Mesodermal cell (in vitro differentiated cells): ENCODE data around the gene ACTG2.
"Not testable (repeated sequence)": the region's sequence is repeated elsewhere in the genome, so short reads cannot be mapped to it uniquely, and the experiment has no call there.

Source experiments
- H3K27ac ChIP-seq: 2 replicates; pipeline ENCODE4 v1.7.0; 2013; ENCODE audit warnings: mild to moderate bottlenecking, low read depth, low read length, moderate library complexity; ENCODE audit not compliant: severe bottlenecking
- H3K36me3 ChIP-seq: 2 replicates; pipeline ENCODE4 v1.7.1; 2013; ENCODE audit warnings: mild to moderate bottlenecking, low read length, moderate library complexity; ENCODE audit not compliant: control insufficient read depth, insufficient read depth
- H3K4me1 ChIP-seq: one replicate; pipeline ENCODE4 v1.7.1; 2013; ENCODE audit warnings: mild to moderate bottlenecking, low read length; ENCODE audit not compliant: insufficient read depth, control insufficient read depth, poor library complexity, severe bottlenecking
- H3K4me3 ChIP-seq: 2 replicates; pipeline ENCODE4 v1.7.0; 2013; ENCODE audit warnings: low read length, control low read depth, mild to moderate bottlenecking; ENCODE audit not compliant: insufficient read depth, poor library complexity, severe bottlenecking; ENCODE audit errors: extremely low read depth
- H3K9me3 ChIP-seq: 2 replicates; pipeline ENCODE4 v1.7.1; 2013; ENCODE audit warnings: mild to moderate bottlenecking, low read length, moderate library complexity; ENCODE audit not compliant: control insufficient read depth
- WGBS, 2 experiments: methylation state at CpG; one replicate each; pipeline ENCODE4 v1.1.5; 2013; ENCODE audit warnings: missing lambda C conversion rate in 2 of 2; ENCODE audit not compliant: insufficient coverage in 2 of 2; 5-methylcytosine and 5-hydroxymethylcytosine counted together

Gene ACTG2

GRCh38 chr2:73870084-73870483 is 22.7 kb upstream of the ACTG2 start:
- peaks cover 19% of the 10 kb centered on the region for H3K36me3 ChIP-seq
- H3K4me3 ChIP-seq = no peak overlapping the region
- no peaks in the 10 kb centered on the region for H3K4me1 ChIP-seq
- no peak overlapping the region for H3K27ac ChIP-seq
- no peaks in the 10 kb centered on the region for H3K9me3 ChIP-seq
- 93 to 100% methylated on average over 2 to 3 of the region's 4 CpGs for WGBS, 2 experiments

- Histone ChIP-seq H3K4me1 (no peaks in the 10 kb centered on the region), H3K9me3 (no peaks in the 10 kb centered on the region), H3K4me3 (no peak overlapping the region), H3K36me3 (no peaks in the 10 kb centered on the region), H3K27ac (no peak overlapping the region)
- WGBS, 2 experiments = 85 to 90% methylated on average over 8 to 9 of the region's 9 CpGs
These were observed 15.6 kb upstream of the ACTG2 start for GRCh38 chr2:73877071-73877802.

GRCh38 chr2:73877984-73878383 is 14.8 kb upstream of the ACTG2 start:
- H3K4me1 ChIP-seq, H3K4me3 ChIP-seq, H3K9me3 ChIP-seq, H3K36me3 ChIP-seq, H3K27ac ChIP-seq: not testable (repeated sequence)
- WGBS, 2 experiments = 94 to 97% methylated on average over 3 to 4 of the region's 5 CpGs

- Histone ChIP-seq H3K27ac (no peak overlapping the region), H3K36me3 (no peaks in the 10 kb centered on the region), H3K4me3 (no peak overlapping the region), H3K4me1 (no peaks in the 10 kb centered on the region), H3K9me3 (no peaks in the 10 kb centered on the region)
- 100% methylated on average over 1 of the region's 2 CpGs for WGBS, 2 experiments
These were observed 7.4 kb upstream of the ACTG2 start for GRCh38 chr2:73885406-73885805.

- Histone ChIP-seq H3K36me3 (no peaks in the 10 kb centered on the region), H3K9me3 (no peaks in the 10 kb centered on the region), H3K4me3 (no peak overlapping the region), H3K27ac (no peak overlapping the region), H3K4me1 (no peaks in the 10 kb centered on the region)
- 71% methylated on average over 3 of the region's 4 CpGs; no CpG with 5 or more reads in 1 of the 2 experiments for WGBS, 2 experiments
These were observed 6.5 kb upstream of the ACTG2 start for GRCh38 chr2:73886357-73886756.

- H3K27ac ChIP-seq, H3K9me3 ChIP-seq, H3K4me1 ChIP-seq, H3K4me3 ChIP-seq, H3K36me3 ChIP-seq: not testable (repeated sequence)
- WGBS, 2 experiments = 78 to 81% methylated on average over 4 to 6 of the region's 11 CpGs
These were observed 5.0 kb upstream of the ACTG2 start for GRCh38 chr2:73887596-73888353.

GRCh38 chr2:73888388-73888787 is 4.4 kb upstream of the ACTG2 start:
- no peaks in the 10 kb centered on the region for H3K9me3 ChIP-seq
- H3K4me1 ChIP-seq = no peaks in the 10 kb centered on the region
- H3K27ac ChIP-seq = no peak overlapping the region
- no peak overlapping the region for H3K4me3 ChIP-seq
- H3K36me3 ChIP-seq = no peaks in the 10 kb centered on the region
- no CpG with 5 or more reads among the region's 2 CpGs for WGBS, 2 experiments

GRCh38 chr2:73889206-73889605 is 3.6 kb upstream of the ACTG2 start:
- H3K4me1 ChIP-seq = no peaks in the 10 kb centered on the region
- no peaks in the 10 kb centered on the region for H3K9me3 ChIP-seq
- H3K4me3 ChIP-seq = no peak overlapping the region
- WGBS, 2 experiments = 100% methylated on average over 1 of the region's 5 CpGs
- no peak overlapping the region for H3K27ac ChIP-seq
- H3K36me3 ChIP-seq = no peaks in the 10 kb centered on the region

GRCh38 chr2:73890301-73891092 is 2.3 kb upstream of the ACTG2 start:
- 64 to 93% methylated on average over 3 to 5 of the region's 9 CpGs for WGBS, 2 experiments
- Histone ChIP-seq H3K36me3 (no peaks in the 10 kb centered on the region), H3K4me1 (no peaks in the 10 kb centered on the region), H3K27ac (no peak overlapping the region), H3K9me3 (no peaks in the 10 kb centered on the region), H3K4me3 (no peak overlapping the region)

GRCh38 chr2:73891276-73891901 is 1.4 kb upstream of the ACTG2 start:
- H3K36me3 ChIP-seq = no peaks in the 10 kb centered on the region
- H3K4me3 ChIP-seq = no peak overlapping the region
- WGBS, 2 experiments = 86 to 95% methylated on average over 4 to 5 of the region's 5 CpGs
- no peak overlapping the region for H3K27ac ChIP-seq
- H3K9me3 ChIP-seq = no peaks in the 10 kb centered on the region
- no peaks in the 10 kb centered on the region for H3K4me1 ChIP-seq
